HepG2 (cell line): ENCODE results near the gene CLDN7. TPM values are rescaled to one million over a fixed set of nuclear protein-coding genes. Genes with fewer than 3 reads are reported as not detected.

ENCODE experiments used
- ATAC-seq: fragments of 200-7000 bp; cut with Tn5 transposase; 3 replicates; pipeline ENCODE4 v1.9.1; 2020; ENCODE audit warnings: mild to moderate bottlenecking, moderate library complexity
- BruUV-seq: library from RNA; stranded (reverse); fragments of 400-500 nt; replicated peaks from 2 replicates; lab custom pipeline; 2021; lab: Mats Ljungman, UMichigan
- CTCF ChIA-PET: fragments of 300-600 bp; formaldehyde crosslinking; extraction: SDS; loops from one replicate; lab custom pipeline; 2021; ENCODE audit warnings: low total read pairs, inconsistent platforms, low intra/inter-chr PET ratio; lab: Yijun Ruan, JAX
- POLR2A ChIA-PET: fragments of 350-600 bp; sonication (Branson Sonifier 250); formaldehyde crosslinking; loops from one replicate; lab custom pipeline; 2020; ENCODE audit warnings: antibody characterized with exemption, inconsistent platforms; lab: Yijun Ruan, JAX
- DNase-seq: peaks from one replicate; pipeline ENCODE4 v3.0.0-alpha.2; 2015; ENCODE audit warnings: low spot score
- FAIRE-seq: peaks from 3 replicates; lab custom pipeline; 2011; peaks lifted over from hg19 to GRCh38; lab: Jason Lieb, UNC
- H2AFZ ChIP-seq: one replicate; pipeline ENCODE4 v1.6.1; 2011; ENCODE audit warnings: low read length, inconsistent platforms
- H3K27ac ChIP-seq: fragments of 300-600 bp; 3 replicates; pipeline ENCODE4 v1.8.0; 2011; ENCODE audit warnings: mixed run types, mild to moderate bottlenecking, mixed read lengths, low read length, inconsistent platforms; ENCODE audit not compliant: insufficient read depth; ENCODE audit errors: extremely low read length
- H3K27me3 ChIP-seq, 2 experiments: fragments of 200-600 bp in 1 of 2; 2 replicates in 1 of 2; 3 replicates in 1 of 2; pipeline versions ENCODE4 v1.6.0 to v1.8.0; 2011; ENCODE audit warnings: low read length in 2 of 2, mild to moderate bottlenecking in 2 of 2, moderate library complexity in 2 of 2, inconsistent platforms in 1 of 2; ENCODE audit not compliant: insufficient read depth in 2 of 2, control insufficient read depth in 1 of 2
- H3K36me3 ChIP-seq, 2 experiments: fragments of 200-600 bp in 1 of 2; replicated peaks in 1 of 2; 2 replicates in 1 of 2; 3 replicates in 1 of 2; pipeline versions ENCODE4 v1.5.1 to v1.8.0; 2011; ENCODE audit warnings: low read length in 2 of 2, inconsistent platforms in 1 of 2; ENCODE audit not compliant: insufficient read depth in 2 of 2, control insufficient read depth in 1 of 2
- H3K4me1 ChIP-seq: 2 replicates; pipeline ENCODE4 v1.5.1; 2012; ENCODE audit warnings: low read length, inconsistent platforms; ENCODE audit not compliant: insufficient read depth
- H3K4me2 ChIP-seq: 2 replicates; pipeline ENCODE4 v1.6.0; 2011; ENCODE audit warnings: low read depth, low read length, inconsistent platforms
- H3K4me3 ChIP-seq, 3 experiments: fragments of 200-600 bp in 1 of 3; sonication (generic), shearing (Covaris generic) in 1 of 3; replicated peaks in 1 of 3; 2 replicates each; pipeline ENCODE4 v1.5.1; 2011 to 2016; ENCODE audit warnings: low read length in 3 of 3, inconsistent platforms in 2 of 3, low read depth in 2 of 3, mild to moderate bottlenecking in 2 of 3, control low read depth in 1 of 3, mixed read lengths in 1 of 3; ENCODE audit not compliant: insufficient read depth in 1 of 3
- H3K79me2 ChIP-seq: one replicate; pipeline ENCODE4 v1.6.1; 2011; ENCODE audit warnings: low read length, inconsistent platforms; ENCODE audit not compliant: insufficient read depth
- H3K9ac ChIP-seq: 2 replicates; pipeline ENCODE4 v1.6.0; 2011; ENCODE audit warnings: mild to moderate bottlenecking, low read depth, low read length, inconsistent platforms; ENCODE audit not compliant: insufficient read depth
- H3K9me3 ChIP-seq: 2 replicates; pipeline ENCODE4 v1.5.1; 2012; ENCODE audit warnings: mild to moderate bottlenecking, low read length
- H4K20me1 ChIP-seq: 2 replicates; pipeline ENCODE4 v1.6.0; 2011; ENCODE audit warnings: inconsistent platforms, mild to moderate bottlenecking, low read length, moderate library complexity; ENCODE audit not compliant: insufficient read depth
- JUND ChIP-seq: sonication (generic); formaldehyde crosslinking; IDR thresholded peaks from 2 replicates; pipeline ENCODE4 v1.8.0; 2022; ENCODE audit warnings: mild to moderate bottlenecking, missing genetic modification reagents
- KLF15 ChIP-seq: sonication (generic); formaldehyde crosslinking; IDR thresholded peaks from 2 replicates; pipeline ENCODE4 v1.8.1; 2023; ENCODE audit warnings: borderline replicate concordance, mild to moderate bottlenecking, inconsistent platforms, missing genetic modification reagents, mixed read lengths
- SP1 ChIP-seq, 2 experiments: fragments of 450-650 bp in 1 of 2; sonication (generic) in 1 of 2; formaldehyde crosslinking in 1 of 2; IDR thresholded peaks; 2 replicates each; pipeline versions ENCODE4 v1.4.0 to v1.6.1; 2016 to 2020; ENCODE audit warnings: missing genetic modification reagents in 1 of 2
- ZFY ChIP-seq: sonication (generic); formaldehyde crosslinking; IDR thresholded peaks from 2 replicates; pipeline ENCODE4 v1.4.0; 2020; ENCODE audit warnings: missing genetic modification reagents
- ZHX2 ChIP-seq, 2 experiments: sonication (generic) in 1 of 2; formaldehyde crosslinking in 1 of 2; IDR thresholded peaks; 2 replicates each; pipeline versions ENCODE4 v1.6.1 to v1.9.0; 2014 to 2022; ENCODE audit warnings: antibody characterized with exemption in 1 of 2, borderline replicate concordance in 1 of 2, inconsistent platforms in 1 of 2, low read depth in 1 of 2, missing genetic modification reagents in 1 of 2
- ZNF10 ChIP-seq: sonication (generic); formaldehyde crosslinking; IDR thresholded peaks from 2 replicates; pipeline ENCODE4 v1.4.0; 2020; ENCODE audit warnings: mild to moderate bottlenecking, low read depth, missing genetic modification reagents, borderline replicate concordance
- ZNF138 ChIP-seq: sonication (generic); formaldehyde crosslinking; IDR thresholded peaks from 2 replicates; pipeline ENCODE4 v1.5.0; 2020; ENCODE audit warnings: mild to moderate bottlenecking, low read depth, missing genetic modification reagents
- ZNF563 ChIP-seq: sonication (generic); formaldehyde crosslinking; IDR thresholded peaks from 2 replicates; pipeline ENCODE4 v1.8.0; 2022; ENCODE audit warnings: mild to moderate bottlenecking, moderate library complexity, missing genetic modification reagents
- ZNF790 ChIP-seq: sonication (generic); formaldehyde crosslinking; IDR thresholded peaks from 2 replicates; pipeline ENCODE4 v1.8.0; 2022; ENCODE audit warnings: missing genetic modification reagents, mild to moderate bottlenecking, borderline replicate concordance
- ZNF83 ChIP-seq: sonication (generic); formaldehyde crosslinking; IDR thresholded peaks from 2 replicates; pipeline ENCODE4 v1.4.0; 2020; ENCODE audit warnings: missing genetic modification reagents, mild to moderate bottlenecking, borderline replicate concordance
- ZNF891 ChIP-seq: sonication (generic); formaldehyde crosslinking; IDR thresholded peaks from 2 replicates; pipeline ENCODE4 v1.5.0; 2020; ENCODE audit warnings: mild to moderate bottlenecking, missing genetic modification reagents
- ZSCAN22 ChIP-seq: sonication (generic); formaldehyde crosslinking; IDR thresholded peaks from 2 replicates; pipeline ENCODE4 v1.4.0; 2020; ENCODE audit warnings: mild to moderate bottlenecking, missing genetic modification reagents
- WGBS: methylation state at CpG from one replicate; pipeline ENCODE4 v1.1.6; 2017; ENCODE audit warnings: low lambda C conversion rate; 5-methylcytosine and 5-hydroxymethylcytosine counted together
- in situ Hi-C: cut with HindIII; loops from 2 replicates; pipeline ENCODE4 v1.10.0; 2017; ENCODE audit warnings: low pct_unique_long_range_greater_than_20kb; ENCODE audit not compliant: extremely low pct_ligation_motif_present
- intact Hi-C: fragments of 100-400 bp; cut with micrococcal nuclease; formaldehyde crosslinking; loops from one replicate; pipeline ENCODE4 v1.10.0; 2022; ENCODE audit not compliant: unreplicated experiment
- polyA plus RNA-seq, 8 experiments: library from polyadenylated mRNA; depleted of rRNA in 3 of 8; stranded (reverse) in 7 of 8; unstranded in 1 of 8; fragments of >200 nt; fragmentation: Illumina TruSeq in 4 of 8; extraction: Trizol in 4 of 8; gene quantifications; 2 replicates each; pipeline versions ENCODE4 v1.2.1 to v1.2.3, GENCODE V29; 2011 to 2016; ENCODE audit warnings: low read depth in 4 of 8, missing spikeins in 1 of 8, mixed read lengths in 1 of 8; ENCODE audit not compliant: insufficient read depth in 1 of 8
- total RNA-seq, 5 experiments: library from RNA; depleted of rRNA; stranded (reverse); fragments of >200 nt; fragmentation: Illumina TruSeq; extraction: Trizol; gene quantifications; 2 replicates each; pipeline ENCODE4 v1.2.3, GENCODE V29; 2016; ENCODE audit warnings: low read depth in 1 of 5
- TF ChIP-seq, protein P1 (sequence below): sonication (generic); formaldehyde crosslinking; IDR thresholded peaks from 2 replicates; pipeline ENCODE4 v1.4.0; 2020; ENCODE audit warnings: missing genetic modification reagents

CLDN7 gene
- total and polyA plus RNA-seq, 2 of the 13 experiments (the other 11 are each of a cell fraction or from before 2014, with no cell fraction given): not detected

GRCh38 chr17:7241783-7242716, 20.2 kb downstream of the CLDN7 start, which contains the start of gene GABARAP:
TSS of gene GABARAP (minus strand) at chr17:7242449. CDS start at chr17:7242330, 119 bp downstream.
- Histone ChIP-seq H3K27ac (peak within 1 kb of the TSS; percentile 86), H2AFZ (peak within 1 kb of the TSS; percentile 73), H3K4me3 (peak within 1 kb of the TSS; percentile 61 to 85 (median 68)), H3K4me1 (peaks cover 28% of the 10 kb centered on the region), H3K9ac (peak within 1 kb of the TSS; percentile 92), H3K4me2 (peak within 1 kb of the TSS; percentile 97), H3K79me2 (peaks cover 40% of the 10 kb centered on the region), H3K36me3 (peaks cover 5 to 27% of the 10 kb centered on the region in 2 experiments; a peak in 4 of 5 replicates), H4K20me1 (no peaks in the 10 kb centered on the region), H3K9me3 (no peaks in the 10 kb centered on the region), H3K27me3 (no peaks in the 10 kb centered on the region; a peak in 1 of 5 replicates)
- peak; percentile 84 for FAIRE-seq
- TSS peak; percentile 77 for BruUV-seq
- ATAC-seq: peak; percentile 50
- ChIA-PET CTCF (interaction anchor here (1.6 kb wide), 1 partner anchor 54 kb away, joined by 11 read pairs; no protein-coding TSS in a partner anchor), POLR2A (interaction anchor here (0.7 to 4.3 kb wide), 20 partner anchors 8 to 206 kb away, joined by 3 to 35 read pairs (median 5); partner anchors contain the start of genes ACADVL, ASGR1, ASGR2 and CTDNEP1)
- WGBS: 1% methylated on average over 44 of the region's 62 CpGs
- intact Hi-C loops: loop anchor here (5.0 kb wide), 1 partner anchor 40 kb away; the partner anchor contains the start of gene SLC2A4
- in situ Hi-C loops: no loop called here
- DNase-seq: peak; percentile 82
- TF ChIP-seq ZHX2 (IDR thresholded peaks at IDR 0.05; ENCODE audit: low read depth) (0 out of 2 replicates have a peak, but pooled peaks have one; percentile 10), ZHX2 (CRISPR knock-in tag; IDR thresholded peaks at IDR 0.05; ENCODE audit: borderline replicate concordance) (no peak), ZNF138 (CRISPR knock-in tag) (no peak), ZNF83 (CRISPR knock-in tag) (0 out of 2 replicates have a peak, but pooled peaks have one; percentile 28), ZSCAN22 (CRISPR knock-in tag) (no peak), ZNF563 (CRISPR knock-in tag) (peak; percentile 80; the same call in 1 of the 2 replicates), ZNF891 (CRISPR knock-in tag) (peak; percentile 57; the same call in 1 of the 2 replicates), ZNF10 (CRISPR knock-in tag) (no peak), ZFY (CRISPR knock-in tag) (peak; percentile 56; the same call in 1 of the 2 replicates), KLF15 (CRISPR knock-in tag) (peak; percentile 21; the same call in 1 of the 2 replicates), JUND (CRISPR knock-in tag) (peak; percentile 39; the same call in 1 of the 2 replicates), ZNF790 (CRISPR knock-in tag) (0 out of 2 replicates have a peak, but pooled peaks have one; percentile 74), SP1 (IDR thresholded peaks at IDR 0.05) (no peak), SP1 (CRISPR knock-in tag; IDR thresholded peaks at IDR 0.05) (peak; percentile 63)
- TF ChIP-seq, protein P1, sequence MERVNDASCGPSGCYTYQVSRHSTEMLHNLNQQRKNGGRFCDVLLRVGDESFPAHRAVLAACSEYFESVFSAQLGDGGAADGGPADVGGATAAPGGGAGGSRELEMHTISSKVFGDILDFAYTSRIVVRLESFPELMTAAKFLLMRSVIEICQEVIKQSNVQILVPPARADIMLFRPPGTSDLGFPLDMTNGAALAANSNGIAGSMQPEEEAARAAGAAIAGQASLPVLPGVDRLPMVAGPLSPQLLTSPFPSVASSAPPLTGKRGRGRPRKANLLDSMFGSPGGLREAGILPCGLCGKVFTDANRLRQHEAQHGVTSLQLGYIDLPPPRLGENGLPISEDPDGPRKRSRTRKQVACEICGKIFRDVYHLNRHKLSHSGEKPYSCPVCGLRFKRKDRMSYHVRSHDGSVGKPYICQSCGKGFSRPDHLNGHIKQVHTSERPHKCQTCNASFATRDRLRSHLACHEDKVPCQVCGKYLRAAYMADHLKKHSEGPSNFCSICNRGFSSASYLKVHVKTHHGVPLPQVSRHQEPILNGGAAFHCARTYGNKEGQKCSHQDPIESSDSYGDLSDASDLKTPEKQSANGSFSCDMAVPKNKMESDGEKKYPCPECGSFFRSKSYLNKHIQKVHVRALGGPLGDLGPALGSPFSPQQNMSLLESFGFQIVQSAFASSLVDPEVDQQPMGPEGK (CRISPR knock-in tag): peak; percentile 97
